ENCODE measurements around the gene WDR64. TPM values are rescaled to one million over a fixed set of nuclear protein-coding genes. Genes with fewer than 3 reads are reported as not detected.

WDR64 gene
- total RNA-seq, 1 donor from 2014 or later = not detected

DNA sequence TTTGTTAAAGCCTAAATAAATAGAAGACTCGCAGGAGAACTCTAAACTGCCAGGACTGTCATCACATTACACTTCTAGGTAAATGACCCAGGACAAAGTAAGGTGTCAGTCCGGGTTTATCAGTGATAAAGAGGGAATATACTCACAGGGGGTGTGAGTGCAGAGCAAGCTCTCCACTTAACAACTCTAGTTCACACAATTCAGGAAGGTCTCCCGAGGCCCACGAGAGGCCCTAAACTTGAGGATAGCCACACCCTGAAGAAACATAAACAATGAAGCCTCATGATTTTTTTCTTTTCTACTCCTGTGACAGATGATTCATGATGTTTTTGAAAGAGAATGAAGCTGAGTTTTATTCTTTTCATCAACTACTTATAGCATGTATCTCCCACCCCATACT lies 130.3 kb downstream of the WDR64 start:
- TF ChIP-seq, protein P1, sequence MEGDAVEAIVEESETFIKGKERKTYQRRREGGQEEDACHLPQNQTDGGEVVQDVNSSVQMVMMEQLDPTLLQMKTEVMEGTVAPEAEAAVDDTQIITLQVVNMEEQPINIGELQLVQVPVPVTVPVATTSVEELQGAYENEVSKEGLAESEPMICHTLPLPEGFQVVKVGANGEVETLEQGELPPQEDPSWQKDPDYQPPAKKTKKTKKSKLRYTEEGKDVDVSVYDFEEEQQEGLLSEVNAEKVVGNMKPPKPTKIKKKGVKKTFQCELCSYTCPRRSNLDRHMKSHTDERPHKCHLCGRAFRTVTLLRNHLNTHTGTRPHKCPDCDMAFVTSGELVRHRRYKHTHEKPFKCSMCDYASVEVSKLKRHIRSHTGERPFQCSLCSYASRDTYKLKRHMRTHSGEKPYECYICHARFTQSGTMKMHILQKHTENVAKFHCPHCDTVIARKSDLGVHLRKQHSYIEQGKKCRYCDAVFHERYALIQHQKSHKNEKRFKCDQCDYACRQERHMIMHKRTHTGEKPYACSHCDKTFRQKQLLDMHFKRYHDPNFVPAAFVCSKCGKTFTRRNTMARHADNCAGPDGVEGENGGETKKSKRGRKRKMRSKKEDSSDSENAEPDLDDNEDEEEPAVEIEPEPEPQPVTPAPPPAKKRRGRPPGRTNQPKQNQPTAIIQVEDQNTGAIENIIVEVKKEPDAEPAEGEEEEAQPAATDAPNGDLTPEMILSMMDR (IDR thresholded peaks at IDR 0.05; ENCODE audit: partially characterized antibody, unreplicated experiment) = no peak
- Mint-ChIP-seq H3K4me1 (ENCODE audit: low read depth, unreplicated experiment) (peaks cover 4% of the 10 kb centered on the region), H3K36me3 (ENCODE audit: unreplicated experiment) (no peaks in the 10 kb centered on the region), H3K4me3 (ENCODE audit: unreplicated experiment) (no peak overlapping the region), H3K27ac (ENCODE audit: unreplicated experiment) (no peak overlapping the region), H3K27me3 (ENCODE audit: unreplicated experiment) (no peaks in the 10 kb centered on the region), H3K9me3 (ENCODE audit: unreplicated experiment) (no peaks in the 10 kb centered on the region)
- no peak for DNase-seq

DNA sequence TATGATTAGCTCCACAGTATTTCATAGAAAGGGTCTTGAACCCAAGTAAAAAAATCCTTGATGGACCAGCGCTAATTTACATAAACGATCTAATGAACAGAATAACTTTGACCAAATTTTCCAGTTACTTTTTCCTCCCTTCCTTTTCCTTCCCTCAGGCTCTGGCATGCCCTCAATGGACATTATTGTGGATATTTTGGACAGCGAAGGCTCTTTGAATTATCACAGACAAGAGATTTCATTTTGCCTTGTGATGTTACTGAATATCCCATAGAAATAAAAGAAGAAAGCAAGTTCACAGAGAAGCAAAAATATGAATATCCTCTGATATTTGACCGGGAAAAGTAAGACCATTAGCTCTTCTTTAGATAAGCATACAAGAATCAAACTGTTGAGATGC lies 135.6 kb downstream of the WDR64 start:
- no peaks in the 10 kb centered on the region for H3K9me3 Mint-ChIP-seq (ENCODE audit: unreplicated experiment)

DNA sequence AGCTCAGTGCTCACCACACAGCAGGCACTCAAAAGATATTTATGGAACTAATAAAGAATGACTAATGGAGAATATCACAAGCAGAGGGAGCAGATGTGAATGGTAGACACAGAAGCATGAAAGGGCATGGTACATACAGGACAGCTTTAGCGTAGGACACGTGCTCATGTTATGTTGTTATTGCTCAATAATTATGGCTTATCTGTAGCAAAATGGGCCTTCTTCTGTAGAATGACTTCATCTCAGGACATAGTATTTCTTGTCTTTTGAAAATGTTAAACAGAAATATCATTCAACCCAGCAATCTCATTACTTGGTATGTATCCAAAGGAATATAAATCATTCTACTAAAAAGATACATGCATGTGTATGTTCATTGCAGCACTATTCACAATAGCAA lies 137.0 kb downstream of the WDR64 start:
- Mint-ChIP-seq H3K27ac (ENCODE audit: unreplicated experiment) (no peak overlapping the region), H3K27me3 (ENCODE audit: unreplicated experiment) (no peaks in the 10 kb centered on the region), H3K36me3 (ENCODE audit: unreplicated experiment) (no peaks in the 10 kb centered on the region), H3K4me1 (ENCODE audit: low read depth, unreplicated experiment) (peaks cover 4% of the 10 kb centered on the region), H3K4me3 (ENCODE audit: unreplicated experiment) (no peak overlapping the region), H3K9me3 (ENCODE audit: unreplicated experiment) (no peaks in the 10 kb centered on the region)
- no peak for DNase-seq
- TF ChIP-seq, protein P1 (IDR thresholded peaks at IDR 0.05; ENCODE audit: partially characterized antibody, unreplicated experiment) = no peak

More for the DNA sequence above, 135.6 kb downstream of the WDR64 start:
- no peaks in the 10 kb centered on the region for H3K36me3 Mint-ChIP-seq (ENCODE audit: unreplicated experiment)
- no peak for DNase-seq
- TF ChIP-seq, protein P1 (IDR thresholded peaks at IDR 0.05; ENCODE audit: partially characterized antibody, unreplicated experiment) = no peak
- no peaks in the 10 kb centered on the region for H3K27me3 Mint-ChIP-seq (ENCODE audit: unreplicated experiment)
- H3K4me1 Mint-ChIP-seq (ENCODE audit: low read depth, unreplicated experiment) = peaks cover 4% of the 10 kb centered on the region
- H3K27ac Mint-ChIP-seq (ENCODE audit: unreplicated experiment) = no peak overlapping the region
- no peak overlapping the region for H3K4me3 Mint-ChIP-seq (ENCODE audit: unreplicated experiment)

DNA sequence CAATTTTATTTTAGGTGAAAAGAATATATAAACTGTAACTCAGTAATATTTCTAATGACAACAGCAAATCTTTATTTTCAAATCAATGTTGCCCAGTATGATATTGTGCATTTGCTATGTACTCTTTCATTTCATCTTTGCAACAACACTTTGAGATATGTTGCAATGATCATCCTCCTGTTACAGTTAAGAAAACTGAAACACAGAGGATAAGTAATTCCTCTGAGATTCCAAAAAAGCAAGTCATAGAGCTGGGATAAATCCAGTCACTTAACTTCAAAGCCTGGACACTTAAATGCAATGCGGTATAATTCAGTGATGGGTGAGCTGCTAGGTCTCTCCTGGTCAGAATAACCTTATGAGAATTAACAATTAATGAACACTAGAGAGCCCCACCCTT lies 147.3 kb downstream of the WDR64 start:
- no peak overlapping the region for H3K4me3 Mint-ChIP-seq (ENCODE audit: unreplicated experiment)
- no peaks in the 10 kb centered on the region for H3K4me1 Mint-ChIP-seq (ENCODE audit: low read depth, unreplicated experiment)
- TF ChIP-seq, protein P1 (IDR thresholded peaks at IDR 0.05; ENCODE audit: partially characterized antibody, unreplicated experiment) = no peak
- no peaks in the 10 kb centered on the region for H3K36me3 Mint-ChIP-seq (ENCODE audit: unreplicated experiment)
- no peak overlapping the region for H3K27ac Mint-ChIP-seq (ENCODE audit: unreplicated experiment)
- H3K9me3 Mint-ChIP-seq (ENCODE audit: unreplicated experiment) = no peaks in the 10 kb centered on the region
- no peak for DNase-seq
- peaks cover 3% of the 10 kb centered on the region for H3K27me3 Mint-ChIP-seq (ENCODE audit: unreplicated experiment)

DNA sequence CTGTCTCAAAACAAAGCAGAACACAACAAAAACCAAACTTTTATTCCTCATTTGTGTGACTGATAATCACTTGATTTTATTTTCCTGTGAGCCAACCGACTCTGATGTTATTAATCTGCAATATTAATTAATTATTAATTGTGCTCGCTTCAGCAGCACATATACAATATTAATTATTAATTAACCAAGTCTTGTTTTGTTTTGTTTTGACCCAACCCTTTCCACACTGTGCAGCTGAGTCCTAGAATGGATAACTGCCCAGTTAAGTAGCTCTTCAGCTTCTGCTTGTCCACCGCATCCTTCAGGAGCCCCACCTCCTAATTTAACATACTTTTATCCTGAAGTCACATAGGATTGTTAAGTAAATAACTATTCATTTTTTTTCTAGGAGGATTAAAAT lies 148.6 kb downstream of the WDR64 start:
- Mint-ChIP-seq H3K9me3 (ENCODE audit: unreplicated experiment) (no peaks in the 10 kb centered on the region), H3K4me3 (ENCODE audit: unreplicated experiment) (no peak overlapping the region), H3K27me3 (ENCODE audit: unreplicated experiment) (no peaks in the 10 kb centered on the region), H3K27ac (ENCODE audit: unreplicated experiment) (no peak overlapping the region), H3K4me1 (ENCODE audit: low read depth, unreplicated experiment) (no peaks in the 10 kb centered on the region), H3K36me3 (ENCODE audit: unreplicated experiment) (no peaks in the 10 kb centered on the region)
- no peak for DNase-seq
- TF ChIP-seq, protein P1 (IDR thresholded peaks at IDR 0.05; ENCODE audit: partially characterized antibody, unreplicated experiment) = no peak

Measured in glutamatergic neuron (in vitro differentiated cells).